Trophoblast cell (in vitro differentiated cells and primary cell): Measurements from ENCODE around the gene DEDD.

Source experiments
- DNase-seq, 2 donors: peaks; one replicate each; pipeline ENCODE4 v3.0.0-alpha.2; 2016
- H2AFZ ChIP-seq: 2 replicates; pipeline ENCODE4 v1.6.1; 2013; ENCODE audit warnings: low read length, moderate library complexity, mild to moderate bottlenecking; ENCODE audit not compliant: insufficient read depth, poor library complexity
- H2AK5ac ChIP-seq: 2 replicates; pipeline ENCODE4 v1.6.1; 2013; ENCODE audit warnings: mild to moderate bottlenecking, low read length
- H2BK120ac ChIP-seq: 2 replicates; pipeline ENCODE4 v1.6.1; 2013; ENCODE audit warnings: low read length, mild to moderate bottlenecking, moderate library complexity; ENCODE audit not compliant: insufficient read depth, poor library complexity
- H2BK12ac ChIP-seq: 2 replicates; pipeline ENCODE4 v1.6.1; 2013; ENCODE audit warnings: mild to moderate bottlenecking, low read length, moderate library complexity
- H2BK5ac ChIP-seq: 2 replicates; pipeline ENCODE4 v1.6.1; 2013; ENCODE audit warnings: low read length, low read depth, moderate library complexity, mild to moderate bottlenecking; ENCODE audit not compliant: poor library complexity
- H3K14ac ChIP-seq: 2 replicates; pipeline ENCODE4 v1.6.1; 2013; ENCODE audit warnings: mild to moderate bottlenecking, low read length
- H3K18ac ChIP-seq: 2 replicates; pipeline ENCODE4 v1.6.1; 2013; ENCODE audit warnings: mild to moderate bottlenecking, low read length
- H3K23ac ChIP-seq: 2 replicates; pipeline ENCODE4 v1.6.1; 2013; ENCODE audit warnings: low read length
- H3K27ac ChIP-seq: 2 replicates; pipeline ENCODE4 v1.5.1; 2013; ENCODE audit warnings: low read depth, mild to moderate bottlenecking, inconsistent platforms, low read length, moderate library complexity
- H3K27me3 ChIP-seq: 2 replicates; pipeline ENCODE4 v1.6.1; 2013; ENCODE audit warnings: inconsistent platforms, mild to moderate bottlenecking, low read length, moderate library complexity; ENCODE audit not compliant: insufficient read depth
- H3K36me3 ChIP-seq, 2 experiments: 1 replicate in 1 of 2; 2 replicates in 1 of 2; pipeline ENCODE4 v1.6.1; 2013; ENCODE audit warnings: low read length in 2 of 2, mild to moderate bottlenecking in 2 of 2, moderate library complexity in 1 of 2; ENCODE audit not compliant: insufficient read depth in 2 of 2, control insufficient read depth in 1 of 2
- H3K4ac ChIP-seq: 2 replicates; pipeline ENCODE4 v1.6.1; 2013; ENCODE audit warnings: low read depth, mild to moderate bottlenecking, low read length, moderate library complexity
- H3K4me1 ChIP-seq, 2 experiments: 1 replicate in 1 of 2; 2 replicates in 1 of 2; pipeline ENCODE4 v1.6.1; 2013; ENCODE audit warnings: low read length in 2 of 2, mild to moderate bottlenecking in 2 of 2, moderate library complexity in 1 of 2; ENCODE audit not compliant: insufficient read depth in 2 of 2, control insufficient read depth in 1 of 2
- H3K4me2 ChIP-seq: 2 replicates; pipeline ENCODE4 v1.6.1; 2013; ENCODE audit warnings: inconsistent platforms, mild to moderate bottlenecking, low read length, moderate library complexity
- H3K4me3 ChIP-seq: 2 replicates; pipeline ENCODE4 v1.5.1; 2013; ENCODE audit warnings: mild to moderate bottlenecking, low read depth, low read length, inconsistent platforms
- H3K79me1 ChIP-seq: one replicate; pipeline ENCODE4 v1.6.1; 2013; ENCODE audit warnings: low read length
- H3K79me2 ChIP-seq: 2 replicates; pipeline ENCODE4 v1.6.1; 2013; ENCODE audit warnings: low read length, mild to moderate bottlenecking; ENCODE audit not compliant: control insufficient read depth, insufficient read depth, poor library complexity
- H3K9ac ChIP-seq: 2 replicates; pipeline ENCODE4 v1.6.1; 2013; ENCODE audit warnings: mild to moderate bottlenecking, low read length
- H3K9me3 ChIP-seq: 2 replicates; pipeline ENCODE4 v1.6.1; 2013; ENCODE audit warnings: low read depth, mild to moderate bottlenecking, control low read depth, inconsistent platforms, low read length; ENCODE audit not compliant: insufficient read depth
- H4K12ac ChIP-seq: 2 replicates; pipeline ENCODE4 v1.6.1; 2013; ENCODE audit warnings: low read depth, mild to moderate bottlenecking, low read length, moderate library complexity
- H4K8ac ChIP-seq: 2 replicates; pipeline ENCODE4 v1.6.1; 2013; ENCODE audit warnings: low read depth, mild to moderate bottlenecking, low read length, moderate library complexity
- H4K91ac ChIP-seq: one replicate; pipeline ENCODE4 v1.6.1; 2013; ENCODE audit warnings: low read depth, mild to moderate bottlenecking, low read length, moderate library complexity
- WGBS: extraction: QIAGEN DNeasy Blood & Tissue Kit; methylation state at CpG from one replicate; pipeline ENCODE4 v1.1.7; 2013; ENCODE audit warnings: missing lambda C conversion rate; ENCODE audit not compliant: insufficient read length, insufficient coverage; ENCODE audit errors: extremely low coverage; 5-methylcytosine and 5-hydroxymethylcytosine counted together

The DEDD gene

GRCh38 chr1:161138431-161138830 lies 6.0 kb upstream of the DEDD start:
- H3K27ac ChIP-seq, result no peak overlapping the region
- H3K18ac ChIP-seq, result no peak overlapping the region
- no peak overlapping the region for H2AFZ ChIP-seq
- no peak overlapping the region for H3K4ac ChIP-seq
- no CpG with 5 or more reads among the region's 1 CpG for WGBS
- no peak overlapping the region for H3K4me2 ChIP-seq
- H4K8ac ChIP-seq, result no peak overlapping the region
- H2AK5ac ChIP-seq, result no peak overlapping the region
- peaks cover 18 to 22% of the 10 kb centered on the region in 2 experiments for H3K4me1 ChIP-seq
- no peak for DNase-seq
- peaks cover 0 to 6% of the 10 kb centered on the region in 2 experiments for H3K36me3 ChIP-seq
- H2BK120ac ChIP-seq, result no peak overlapping the region
- H3K23ac ChIP-seq, result no peak overlapping the region
- H3K4me3 ChIP-seq, result no peak overlapping the region
- no peaks in the 10 kb centered on the region for H3K27me3 ChIP-seq
- peaks cover 4% of the 10 kb centered on the region for H3K79me1 ChIP-seq
- no peak overlapping the region for H4K91ac ChIP-seq
- H2BK12ac ChIP-seq, result no peak overlapping the region
- H2BK5ac ChIP-seq, result no peak overlapping the region
- no peak overlapping the region for H3K14ac ChIP-seq
- no peak overlapping the region for H4K12ac ChIP-seq
- peaks cover under 1% of the 10 kb centered on the region for H3K79me2 ChIP-seq
- H3K9me3 ChIP-seq, result no peaks in the 10 kb centered on the region
- no peak overlapping the region for H3K9ac ChIP-seq

- Histone ChIP-seq H3K9me3 (no peaks in the 10 kb centered on the region), H3K23ac (no peak overlapping the region), H3K27ac (peak overlapping the region; percentile 36), H3K18ac (no peak overlapping the region), H3K27me3 (no peaks in the 10 kb centered on the region), H3K79me2 (peaks cover 4% of the 10 kb centered on the region), H4K91ac (no peak overlapping the region), H4K12ac (no peak overlapping the region), H3K79me1 (peaks cover 9% of the 10 kb centered on the region), H3K14ac (no peak overlapping the region), H3K9ac (no peak overlapping the region), H3K36me3 (peaks cover 0 to 6% of the 10 kb centered on the region in 2 experiments), H3K4me2 (no peak overlapping the region), H3K4me3 (no peak overlapping the region), H2AFZ (no peak overlapping the region), H3K4ac (no peak overlapping the region), H2BK12ac (no peak overlapping the region), H2BK120ac (no peak overlapping the region), H2AK5ac (no peak overlapping the region), H2BK5ac (no peak overlapping the region), H3K4me1 (peaks cover 18 to 23% of the 10 kb centered on the region in 2 experiments), H4K8ac (no peak overlapping the region)
- no CpG with 5 or more reads among the region's 3 CpGs for WGBS
- DNase-seq, result peak in 1 of 2 donors; percentile 72
Observed at GRCh38 chr1:161137881-161138280, 5.4 kb upstream of the DEDD start.

- H3K18ac ChIP-seq, result peak overlapping the region; percentile 68
- peaks cover 15% of the 10 kb centered on the region for H3K79me2 ChIP-seq
- H4K8ac ChIP-seq, result peak overlapping the region; percentile 96
- no CpG with 5 or more reads among the region's 11 CpGs for WGBS
- no peaks in the 10 kb centered on the region for H3K27me3 ChIP-seq
- H3K4me3 ChIP-seq, result peak overlapping the region; percentile 89
- peak overlapping the region; percentile 91 for H3K14ac ChIP-seq
- peaks cover 24% of the 10 kb centered on the region for H3K79me1 ChIP-seq
- H4K91ac ChIP-seq, result peak overlapping the region; percentile 99
- peak overlapping the region; percentile 99 for H3K27ac ChIP-seq
- H3K36me3 ChIP-seq, result peaks cover 2 to 6% of the 10 kb centered on the region in 2 experiments
- peaks cover 21 to 35% of the 10 kb centered on the region in 2 experiments for H3K4me1 ChIP-seq
- peak overlapping the region; percentile 93 for H4K12ac ChIP-seq
- H2BK5ac ChIP-seq, result peak overlapping the region; percentile 96
- peak overlapping the region; percentile 45 for H2BK12ac ChIP-seq
- H3K23ac ChIP-seq, result no peak overlapping the region
- peak overlapping the region; percentile 26 for H2AK5ac ChIP-seq
- peak overlapping the region; percentile 94 for H2AFZ ChIP-seq
- peak overlapping the region; percentile 73 for H3K4me2 ChIP-seq
- no peaks in the 10 kb centered on the region for H3K9me3 ChIP-seq
- no peak for DNase-seq
- peak overlapping the region; percentile 86 for H3K9ac ChIP-seq
- peak overlapping the region; percentile 93 for H3K4ac ChIP-seq
- peak overlapping the region; percentile 99 for H2BK120ac ChIP-seq
Observed at GRCh38 chr1:161133220-161133740, 813 bp upstream of the DEDD start.

DNA sequence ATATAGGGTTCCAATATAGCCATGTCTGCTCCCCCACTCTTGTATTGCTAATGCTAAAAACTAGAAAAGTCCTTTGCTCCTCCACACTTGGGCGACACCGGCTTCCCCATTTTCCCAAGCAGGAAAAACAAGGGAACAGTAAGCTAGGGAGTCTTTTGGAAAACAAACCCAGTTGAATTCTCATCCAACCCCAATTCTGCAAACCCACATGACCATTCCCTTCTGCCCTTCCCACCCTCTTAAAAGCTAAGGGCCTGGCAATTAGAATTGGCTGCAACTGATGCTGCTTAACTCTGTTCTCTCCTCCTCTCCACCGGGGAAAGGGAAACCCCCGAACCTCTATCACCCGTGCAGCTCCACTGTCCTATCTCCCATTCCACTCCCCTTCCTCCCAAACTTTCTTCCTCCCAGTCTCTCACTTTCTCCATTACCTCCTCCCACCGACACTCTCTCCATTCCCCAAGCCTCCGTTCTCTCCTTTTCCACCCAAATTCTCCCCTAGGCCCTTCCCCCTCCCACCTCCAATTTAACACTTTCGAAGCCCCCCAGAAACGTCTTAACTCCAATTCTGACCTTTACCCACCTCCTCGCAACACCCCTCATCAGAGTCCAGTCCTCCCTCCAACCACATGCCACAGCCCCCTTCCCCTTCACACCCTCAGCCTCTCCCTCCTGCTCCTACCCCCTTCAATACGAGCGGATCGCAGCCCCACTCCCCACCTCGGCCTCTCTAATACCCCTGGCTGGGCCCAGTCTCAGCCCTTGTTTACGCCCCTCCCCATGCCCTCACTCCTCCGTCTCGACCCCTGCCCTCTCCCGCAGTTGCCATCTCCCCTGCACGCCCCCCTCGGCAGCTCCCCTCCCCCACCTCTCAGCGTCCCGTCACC lies 701 bp downstream of the DEDD start:
- peaks cover 24% of the 10 kb centered on the region for H3K79me1 ChIP-seq
- no peaks in the 10 kb centered on the region for H3K27me3 ChIP-seq
- peaks cover 7 to 8% of the 10 kb centered on the region in 2 experiments for H3K36me3 ChIP-seq
- peak overlapping the region; percentile 98 for H3K18ac ChIP-seq
- peak overlapping the region; percentile 99 for H3K14ac ChIP-seq
- peak overlapping the region; percentile 81 for H3K4me2 ChIP-seq
- H2BK5ac ChIP-seq, result peak overlapping the region; percentile 96
- H3K9ac ChIP-seq, result peak overlapping the region; percentile 94
- H3K4me1 ChIP-seq, result peaks cover 16 to 25% of the 10 kb centered on the region in 2 experiments
- DNase-seq, result no peak
- peak overlapping the region; percentile 90 for H3K4ac ChIP-seq
- H3K4me3 ChIP-seq, result peak overlapping the region; percentile 89
- peak overlapping the region; percentile 88 for H2BK12ac ChIP-seq
- peak overlapping the region; percentile 99 for H2BK120ac ChIP-seq
- H3K23ac ChIP-seq, result peak overlapping the region; percentile 55
- H2AK5ac ChIP-seq, result peak overlapping the region; percentile 96
- peak overlapping the region; percentile 99 for H3K27ac ChIP-seq
- peaks cover 15% of the 10 kb centered on the region for H3K79me2 ChIP-seq
- no peaks in the 10 kb centered on the region for H3K9me3 ChIP-seq
- 100% methylated on average over 1 of the region's 22 CpGs for WGBS
- H4K12ac ChIP-seq, result peak overlapping the region; percentile 90
- H4K91ac ChIP-seq, result peak overlapping the region; percentile 99
- H2AFZ ChIP-seq, result peak overlapping the region; percentile 85
- peak overlapping the region; percentile 96 for H4K8ac ChIP-seq
